Epithelial cell of prostate (primary cell): ENCODE data around the gene DNASE1L1.

ENCODE experiments used
- DNase-seq: peaks from one replicate; pipeline ENCODE4 v3.0.0-alpha.2; 2011; ENCODE audit warnings: low read depth, low spot score
- H3K27ac ChIP-seq: fragments of 450-650 bp; 2 replicates; pipeline ENCODE4 v1.5.1; 2017; ENCODE audit warnings: mild to moderate bottlenecking

Gene DNASE1L1, protein sequence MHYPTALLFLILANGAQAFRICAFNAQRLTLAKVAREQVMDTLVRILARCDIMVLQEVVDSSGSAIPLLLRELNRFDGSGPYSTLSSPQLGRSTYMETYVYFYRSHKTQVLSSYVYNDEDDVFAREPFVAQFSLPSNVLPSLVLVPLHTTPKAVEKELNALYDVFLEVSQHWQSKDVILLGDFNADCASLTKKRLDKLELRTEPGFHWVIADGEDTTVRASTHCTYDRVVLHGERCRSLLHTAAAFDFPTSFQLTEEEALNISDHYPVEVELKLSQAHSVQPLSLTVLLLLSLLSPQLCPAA

DNA sequence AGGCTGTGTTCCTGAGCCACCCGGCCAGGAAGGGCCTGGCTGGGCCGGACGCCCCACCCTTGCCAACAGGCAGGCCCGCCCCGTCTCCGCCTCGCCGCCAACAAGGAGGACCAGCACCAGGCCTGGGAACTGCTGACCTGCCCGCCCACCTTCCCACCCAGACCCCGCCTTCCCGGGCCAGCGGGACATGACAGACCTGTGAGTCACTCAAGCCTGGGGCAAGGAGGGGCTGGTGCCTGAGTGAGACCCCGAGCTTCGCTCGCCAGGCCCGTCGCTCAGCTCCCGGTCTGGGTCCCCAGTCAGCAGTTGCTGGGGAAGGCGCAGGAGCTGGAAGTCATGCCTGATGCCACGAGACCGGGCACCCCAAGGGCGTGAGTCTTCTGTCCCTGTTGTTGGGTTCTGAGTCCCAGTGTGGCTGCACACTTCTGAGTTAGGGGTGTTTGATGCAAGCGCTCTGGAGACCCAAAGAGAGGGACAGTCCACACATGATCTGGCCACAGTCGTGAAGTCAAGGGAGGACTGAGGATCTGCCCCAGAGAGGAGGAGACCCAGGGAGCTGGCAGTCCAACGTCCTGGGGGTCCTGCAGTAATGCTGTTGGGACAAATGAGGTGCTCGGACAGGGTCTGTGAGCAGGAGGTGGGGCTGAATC, at the start of gene DNASE1L1:
Gene DNASE1L1 (minus strand): TSS at position 33 of the 650 bp plus-strand sequence. CDS start 3,686 bp downstream, outside the sequence.
- DNase-seq, result no peak
- peak within 1 kb of the TSS; percentile 84 for H3K27ac ChIP-seq

DNA sequence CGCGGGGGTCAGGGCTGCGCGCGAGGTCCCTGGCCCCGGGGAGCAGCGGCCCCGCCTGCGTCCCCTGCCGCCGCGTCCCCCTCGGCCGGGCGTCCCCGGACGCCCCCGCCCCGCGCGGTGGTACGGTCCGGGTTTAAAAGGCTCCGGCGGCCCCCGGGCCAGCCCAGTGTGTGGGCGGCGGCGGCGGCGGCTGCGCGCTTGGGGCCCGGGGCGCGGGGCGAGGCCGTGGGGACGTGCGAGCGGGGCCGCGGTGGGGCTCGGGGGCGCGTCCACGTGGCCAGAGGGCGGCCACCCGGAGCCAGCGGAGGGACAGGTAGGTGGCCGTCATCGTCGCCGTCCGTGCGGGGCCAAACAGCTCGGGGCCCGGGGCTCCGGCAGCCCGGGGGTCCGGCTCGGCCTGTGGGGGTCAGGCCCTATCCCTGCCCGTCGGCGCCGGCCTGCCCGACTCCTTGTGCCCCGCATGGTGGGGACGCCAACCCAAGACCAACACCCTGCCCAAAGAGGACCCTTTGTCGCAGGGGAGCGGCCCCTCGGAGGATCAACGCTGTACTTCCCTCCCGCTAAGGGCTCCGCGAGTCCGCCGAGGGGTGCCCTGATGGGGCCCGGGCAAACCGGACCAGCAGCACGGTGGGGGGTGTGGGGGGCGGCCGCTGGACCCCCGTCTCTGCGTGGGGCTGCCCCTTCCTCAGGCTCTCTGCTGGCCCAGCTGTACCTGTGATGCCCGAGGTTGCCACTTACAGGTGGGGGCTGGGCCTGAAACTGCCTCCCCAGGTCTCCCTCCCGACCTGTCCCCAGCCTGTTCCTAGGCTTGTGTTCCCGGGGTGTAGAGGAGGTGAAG, 49.3 kb upstream of the DNASE1L1 start, which contains the start of gene PLXNA3:
Gene PLXNA3 (plus strand): TSS at position 166 of the 838 bp plus-strand sequence. CDS start 1,903 bp downstream, outside the sequence.
- DNase-seq, result no peak
- peak within 1 kb of the TSS; percentile 47 for H3K27ac ChIP-seq

DNA sequence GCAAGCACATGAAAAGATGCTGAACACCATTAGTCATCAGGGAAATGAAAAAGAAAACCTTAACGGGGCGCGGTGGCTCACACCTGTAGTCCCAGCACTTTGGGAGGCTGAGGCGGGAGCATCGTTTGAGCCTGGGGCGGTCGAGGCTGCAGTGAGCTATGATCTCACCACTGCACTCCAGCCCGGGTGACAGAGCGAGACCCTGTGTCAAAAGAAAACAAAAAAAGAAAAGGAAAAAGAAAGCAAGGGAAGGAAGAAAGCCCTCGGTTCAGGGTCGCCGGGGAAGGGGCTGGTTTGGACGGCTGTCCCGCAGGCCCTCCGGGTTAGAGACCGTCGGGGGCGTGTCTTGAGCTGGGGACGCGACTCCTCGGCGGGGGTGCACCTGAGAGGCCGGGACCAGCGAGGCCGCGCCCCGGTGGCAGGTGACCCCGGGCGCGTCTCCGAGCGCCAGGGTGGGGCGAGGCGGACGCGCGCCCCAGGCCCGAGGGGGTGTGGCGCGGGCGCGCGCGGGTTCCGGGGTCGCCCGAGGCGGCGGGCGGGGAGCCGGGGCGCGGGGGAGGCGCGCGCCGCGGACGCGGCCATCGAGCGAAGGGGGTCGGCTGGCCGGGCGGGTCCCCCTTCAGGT, 48.5 kb upstream of the DNASE1L1 start:
- DNase-seq, result peak; percentile 2
- peak overlapping the region; percentile 47 for H3K27ac ChIP-seq

DNA sequence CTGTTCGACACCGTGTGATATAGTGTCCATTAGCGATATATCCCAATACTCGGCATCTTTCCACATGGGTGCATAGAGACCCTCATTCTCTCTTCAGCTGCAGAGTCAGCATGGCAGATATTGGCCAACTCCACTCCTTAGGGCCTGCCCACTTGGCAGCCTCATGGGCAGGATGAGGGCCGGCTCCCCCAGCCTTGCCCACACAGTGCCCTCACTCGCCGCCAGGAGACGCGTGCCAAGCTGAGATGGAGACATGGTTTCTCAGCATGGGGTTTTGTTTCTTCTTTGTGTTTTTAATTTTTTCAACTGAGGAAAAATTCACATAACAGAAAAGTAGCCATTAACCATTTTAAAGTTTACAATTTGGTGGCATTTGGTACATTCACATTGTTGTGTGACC, 43.8 kb upstream of the DNASE1L1 start:
- no peak overlapping the region for H3K27ac ChIP-seq
- no peak for DNase-seq

DNA sequence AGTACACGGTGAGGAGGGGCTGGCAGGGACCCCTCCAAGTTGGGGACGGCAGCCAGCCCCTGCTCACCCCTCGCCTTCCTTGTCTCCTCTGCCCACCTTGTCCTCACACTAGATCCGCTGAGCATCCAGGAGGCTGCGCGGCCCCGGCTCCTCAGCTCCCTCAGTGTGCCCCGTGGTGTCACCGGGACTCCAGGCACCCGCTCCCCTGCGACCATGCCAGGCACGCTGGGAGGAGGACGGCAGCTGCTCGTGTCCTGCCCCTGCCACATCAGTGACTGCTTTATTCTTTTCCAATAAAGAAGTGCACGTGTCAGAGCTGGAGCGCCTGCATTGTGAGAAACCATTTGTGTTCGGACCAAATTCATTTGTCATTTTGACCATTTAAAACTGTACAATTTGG, 41.3 kb upstream of the DNASE1L1 start:
- no peak for DNase-seq
- no peak overlapping the region for H3K27ac ChIP-seq

DNA sequence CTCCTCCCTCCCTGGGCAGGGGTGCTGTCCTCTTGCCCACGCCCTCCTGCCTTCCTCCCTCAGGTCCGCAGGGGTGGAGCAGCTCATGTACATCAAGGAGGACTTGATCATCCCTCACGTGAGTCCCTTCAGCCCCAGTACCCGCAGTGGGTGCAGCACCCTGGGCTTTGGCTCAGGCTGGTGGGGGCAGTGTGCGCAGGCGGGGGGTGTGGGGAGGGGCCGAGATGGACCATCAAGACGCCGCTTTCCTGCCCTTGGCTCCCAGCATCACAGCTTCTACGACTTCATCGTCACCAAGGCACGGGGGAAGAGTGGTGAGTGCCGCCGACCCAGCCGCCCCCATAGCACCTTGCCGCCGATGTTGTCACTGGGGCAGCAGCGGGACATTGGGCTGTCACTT, 40.6 kb upstream of the DNASE1L1 start:
- DNase-seq, result no peak
- no peak overlapping the region for H3K27ac ChIP-seq

DNA sequence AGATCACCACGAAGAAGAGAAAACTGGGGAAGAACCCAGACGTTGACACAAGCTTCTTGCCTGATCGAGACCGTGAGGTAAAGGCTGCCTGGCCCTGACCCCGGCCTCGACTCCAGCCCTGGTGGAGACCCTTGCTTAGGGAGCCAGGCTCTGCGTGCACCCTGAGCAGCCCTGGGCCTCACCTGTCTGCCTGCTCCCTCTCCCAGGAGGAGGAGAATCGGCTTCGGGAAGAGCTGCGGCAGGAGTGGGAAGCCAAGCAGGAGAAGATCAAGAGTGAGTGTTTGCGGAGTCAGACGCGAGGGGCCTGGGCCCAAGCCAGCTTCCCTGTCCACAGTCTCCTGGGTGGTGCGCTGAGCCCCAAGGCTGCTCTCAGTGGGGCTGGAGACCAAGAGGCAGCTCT, 39.4 kb upstream of the DNASE1L1 start:
- no peak overlapping the region for H3K27ac ChIP-seq
- no peak for DNase-seq

DNA sequence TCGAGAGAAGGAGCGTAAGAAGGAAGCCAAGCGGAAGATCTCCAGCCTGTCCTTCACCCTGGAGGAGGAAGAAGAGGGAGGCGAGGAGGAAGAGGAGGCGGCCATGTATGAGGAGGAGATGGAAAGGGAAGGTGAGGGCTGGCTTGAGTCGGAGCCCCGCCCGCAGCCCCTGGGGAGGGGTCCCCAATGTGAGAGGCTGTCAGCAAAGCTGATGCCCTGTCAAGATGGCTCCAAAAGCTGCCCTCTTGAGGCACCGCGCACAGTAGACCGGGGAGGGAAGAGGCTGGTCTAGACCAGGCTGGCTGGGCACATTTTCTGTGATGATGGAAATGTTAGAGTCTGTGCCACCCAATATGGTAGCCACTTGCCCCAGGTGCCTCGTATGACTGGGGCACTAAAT, 37.4 kb upstream of the DNASE1L1 start:
- no peak for DNase-seq
- H3K27ac ChIP-seq, result no peak overlapping the region

DNA sequence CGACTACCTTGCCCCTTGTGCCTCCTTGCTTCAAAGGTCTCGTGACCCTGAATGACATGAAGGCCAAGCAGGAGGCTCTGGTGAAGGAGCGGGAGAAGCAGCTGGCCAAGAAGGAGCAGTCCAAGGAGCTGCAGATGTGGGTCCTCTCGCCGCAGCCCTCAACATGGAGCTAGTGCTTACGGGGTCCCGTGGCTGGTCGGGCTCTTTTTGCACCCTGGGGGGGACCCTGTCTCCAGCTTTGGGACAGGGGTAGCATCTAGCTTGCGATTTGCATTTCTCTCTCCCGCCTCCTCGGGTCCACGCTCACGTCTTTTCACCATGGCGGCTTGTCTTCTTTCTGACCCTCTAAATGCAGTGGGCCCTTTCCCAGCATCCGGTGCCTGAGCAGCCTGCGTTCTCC, 36.7 kb upstream of the DNASE1L1 start:
- DNase-seq, result no peak
- H3K27ac ChIP-seq, result no peak overlapping the region

DNA sequence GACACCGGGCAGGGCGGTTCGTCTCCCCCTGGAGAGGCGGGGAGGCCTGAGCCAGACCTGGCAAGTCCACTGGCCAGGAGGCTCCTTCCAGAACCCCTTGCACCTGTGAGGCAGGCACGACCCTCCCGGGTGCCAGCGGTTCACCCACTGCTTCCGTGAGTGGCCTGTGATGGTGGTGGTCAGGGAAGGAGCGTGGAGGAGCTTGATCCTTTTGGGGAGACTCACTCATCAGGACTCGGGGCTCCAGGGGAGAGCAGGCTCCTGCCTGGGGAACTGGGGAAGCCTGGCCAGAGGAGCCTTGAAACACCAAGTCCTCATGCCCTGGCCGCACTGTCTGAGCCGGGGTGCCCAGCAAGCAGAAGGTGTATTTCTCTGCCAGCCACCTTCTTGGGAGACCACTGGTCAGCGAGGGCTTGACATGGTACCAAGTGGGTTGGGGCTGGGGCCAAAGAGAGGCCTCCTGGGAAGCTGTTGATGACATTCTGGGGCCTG, 35.7 kb upstream of the DNASE1L1 start:
- peak overlapping the region; percentile 47 for H3K27ac ChIP-seq
- no peak for DNase-seq

DNA sequence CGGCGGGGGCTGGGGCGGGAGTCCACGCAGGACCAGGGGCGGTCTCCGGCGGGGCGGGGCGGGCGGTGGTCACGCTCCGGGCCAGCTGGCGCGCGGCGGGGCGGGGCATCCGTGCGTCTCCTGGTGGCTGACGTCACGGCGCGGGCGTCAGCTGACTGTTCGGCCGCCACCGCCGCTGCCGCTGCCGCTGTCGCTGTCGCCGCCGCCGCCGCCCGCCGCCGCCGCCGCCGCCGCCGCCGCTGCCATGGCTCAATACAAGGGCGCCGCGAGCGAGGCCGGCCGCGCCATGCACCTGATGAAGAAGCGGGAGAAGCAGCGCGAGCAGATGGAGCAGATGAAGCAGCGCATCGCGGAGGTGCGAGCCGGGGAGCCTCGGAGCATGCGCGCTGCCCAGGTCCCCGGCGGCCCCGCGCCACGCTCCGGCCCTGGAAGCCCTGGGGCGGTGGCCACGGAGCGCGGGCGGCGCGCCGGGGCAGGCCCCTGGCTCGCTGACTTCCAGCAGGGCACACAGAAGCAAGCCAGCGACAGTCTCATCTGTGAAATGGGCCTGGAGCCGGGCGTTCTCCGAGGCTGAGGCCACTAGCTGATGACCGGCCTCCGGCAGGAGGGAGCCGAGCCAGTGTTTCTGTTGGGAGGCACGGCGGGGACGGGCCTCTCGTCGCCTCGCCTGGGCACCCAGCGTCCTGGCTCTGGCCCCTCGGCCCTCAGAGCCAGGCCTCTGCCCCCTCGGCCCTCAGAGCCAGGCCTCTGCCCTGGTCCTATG, 35.1 kb upstream of the DNASE1L1 start, which contains the start of gene FAM50A:
Gene FAM50A (plus strand): TSS at position 150 of the 763 bp plus-strand sequence. CDS start 95 bp downstream, at position 245.
- H3K27ac ChIP-seq, result peak within 1 kb of the TSS; percentile 47
- DNase-seq, result no peak

DNA sequence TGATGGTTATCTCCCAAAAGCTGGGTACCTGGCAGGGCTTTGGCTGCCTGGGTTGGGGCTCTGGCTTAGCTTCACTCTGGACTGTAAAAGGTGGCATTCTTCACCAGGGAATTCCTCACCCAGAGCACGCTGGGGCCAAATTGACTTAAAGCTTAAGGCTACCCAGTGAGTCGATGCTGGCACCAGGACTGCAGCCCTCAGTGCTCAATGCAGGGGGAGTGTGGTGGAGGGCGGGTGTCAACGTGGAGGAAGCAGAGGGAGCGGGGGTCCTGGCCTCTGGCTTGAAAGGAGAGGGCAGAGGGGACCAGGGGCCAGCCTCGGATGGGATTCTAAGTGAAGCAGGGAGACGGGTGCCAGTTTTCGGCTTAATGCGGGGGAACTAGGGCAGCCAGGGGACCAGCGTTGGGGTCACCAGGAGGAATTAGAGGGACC, 34.4 kb upstream of the DNASE1L1 start:
- DNase-seq, result no peak
- peak overlapping the region; percentile 47 for H3K27ac ChIP-seq

DNA sequence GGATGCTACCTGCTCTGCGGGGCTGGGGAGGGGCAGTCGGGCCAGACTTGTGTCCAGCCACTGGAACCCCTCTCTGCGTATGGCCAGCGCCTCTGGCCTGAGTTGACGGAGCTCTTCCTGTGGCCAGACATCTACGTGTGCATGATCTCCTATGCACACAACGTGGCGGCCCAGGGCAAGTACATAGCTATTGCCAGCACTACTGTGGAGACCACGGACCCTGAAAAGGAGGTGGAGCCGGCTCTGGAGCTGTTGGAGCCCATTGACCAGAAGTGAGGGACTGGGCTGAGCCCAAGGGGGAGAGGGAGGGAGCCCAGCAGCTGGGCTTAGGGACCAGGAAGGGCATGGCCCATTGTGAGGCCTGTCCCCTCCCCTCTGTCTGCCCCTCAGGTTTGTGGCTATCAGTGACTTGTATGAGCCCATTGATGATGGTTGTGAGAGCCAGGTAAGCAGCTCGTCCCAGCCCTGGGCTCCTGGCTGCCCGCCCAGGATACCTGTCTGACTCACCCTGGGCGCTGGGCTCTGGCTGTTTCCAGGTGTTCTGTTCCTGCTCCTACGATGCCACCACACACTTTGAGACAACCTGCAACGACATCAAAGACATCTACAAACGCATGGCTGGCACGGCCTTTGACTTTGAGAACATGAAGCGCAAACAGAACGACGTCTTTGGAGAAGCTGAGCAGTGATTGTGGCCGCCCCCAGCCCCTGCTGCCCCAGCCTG, 33.1 kb upstream of the DNASE1L1 start:
- no peak overlapping the region for H3K27ac ChIP-seq
- peak; percentile 2 for DNase-seq

DNA sequence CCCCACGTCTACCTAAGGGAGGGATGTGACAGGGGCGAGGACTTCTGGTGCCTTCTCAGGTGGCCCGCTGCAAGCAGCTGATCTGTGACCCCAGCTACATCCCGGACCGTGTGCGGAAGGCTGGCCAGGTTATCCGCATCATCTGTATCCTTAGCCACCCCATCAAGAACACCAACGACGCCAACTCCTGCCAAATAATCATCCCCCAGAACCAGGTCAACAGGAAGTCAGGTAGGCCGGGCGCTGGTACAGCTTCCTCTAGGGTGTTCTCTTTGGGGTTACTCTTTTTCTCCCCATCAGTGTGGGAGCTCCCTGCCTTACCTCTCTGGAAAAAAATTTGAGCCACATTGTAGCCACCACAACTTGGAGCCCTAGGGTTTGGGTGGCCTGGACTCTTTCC, 32.5 kb upstream of the DNASE1L1 start:
- no peak overlapping the region for H3K27ac ChIP-seq
- DNase-seq, result no peak

DNA sequence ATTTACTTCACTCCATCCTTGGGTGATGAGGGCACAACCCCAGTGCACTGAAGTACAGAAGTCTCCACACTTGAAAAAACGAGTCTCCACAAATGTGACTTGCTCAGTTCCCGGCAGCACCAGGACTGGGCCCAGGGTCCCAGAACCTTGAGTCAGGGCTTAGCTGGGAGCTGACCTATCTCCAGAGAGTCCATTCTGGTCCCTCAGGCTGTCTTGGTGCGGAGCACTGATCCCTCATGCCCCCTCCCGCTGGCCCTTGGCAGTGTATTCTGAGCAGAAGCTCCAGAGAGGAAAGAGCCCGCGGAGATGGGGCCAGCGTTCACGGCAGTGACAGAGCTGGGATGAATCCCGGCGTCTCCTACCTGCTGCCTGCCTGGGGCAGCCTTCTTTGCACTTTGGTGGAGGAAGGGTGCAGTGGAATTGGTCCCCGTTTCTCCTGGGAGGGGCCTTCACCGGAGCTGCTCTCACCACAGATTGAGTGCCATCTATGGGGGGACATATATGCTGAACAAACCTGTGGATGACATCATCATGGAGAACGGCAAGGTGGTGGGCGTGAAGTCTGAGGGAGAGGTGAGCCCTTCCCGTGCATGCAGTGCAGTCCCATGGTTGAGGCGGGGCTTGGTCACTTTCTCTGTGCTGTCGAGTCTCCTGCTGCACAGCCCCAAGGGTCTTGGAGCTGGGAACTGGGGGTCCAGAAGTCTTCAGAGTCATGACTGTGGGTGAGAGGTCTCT, 31.7 kb upstream of the DNASE1L1 start:
- no peak overlapping the region for H3K27ac ChIP-seq
- DNase-seq, result no peak

DNA sequence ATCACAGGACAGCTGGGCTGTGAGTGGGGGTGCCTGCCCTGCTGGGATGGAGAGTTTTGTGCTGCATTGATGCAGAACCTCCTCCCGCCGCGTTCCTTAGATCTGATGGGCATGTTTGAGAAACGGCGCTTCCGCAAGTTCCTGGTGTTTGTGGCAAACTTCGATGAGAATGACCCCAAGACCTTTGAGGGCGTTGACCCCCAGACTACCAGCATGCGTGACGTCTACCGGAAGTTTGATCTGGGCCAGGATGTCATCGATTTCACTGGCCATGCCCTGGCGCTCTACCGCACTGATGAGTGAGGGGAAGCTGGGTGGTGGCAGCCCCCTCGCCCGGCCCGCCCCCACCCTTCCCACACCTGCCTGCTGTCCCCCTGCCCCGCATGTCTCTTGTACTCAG, 30.8 kb upstream of the DNASE1L1 start:
- no peak for DNase-seq
- H3K27ac ChIP-seq, result no peak overlapping the region

DNA sequence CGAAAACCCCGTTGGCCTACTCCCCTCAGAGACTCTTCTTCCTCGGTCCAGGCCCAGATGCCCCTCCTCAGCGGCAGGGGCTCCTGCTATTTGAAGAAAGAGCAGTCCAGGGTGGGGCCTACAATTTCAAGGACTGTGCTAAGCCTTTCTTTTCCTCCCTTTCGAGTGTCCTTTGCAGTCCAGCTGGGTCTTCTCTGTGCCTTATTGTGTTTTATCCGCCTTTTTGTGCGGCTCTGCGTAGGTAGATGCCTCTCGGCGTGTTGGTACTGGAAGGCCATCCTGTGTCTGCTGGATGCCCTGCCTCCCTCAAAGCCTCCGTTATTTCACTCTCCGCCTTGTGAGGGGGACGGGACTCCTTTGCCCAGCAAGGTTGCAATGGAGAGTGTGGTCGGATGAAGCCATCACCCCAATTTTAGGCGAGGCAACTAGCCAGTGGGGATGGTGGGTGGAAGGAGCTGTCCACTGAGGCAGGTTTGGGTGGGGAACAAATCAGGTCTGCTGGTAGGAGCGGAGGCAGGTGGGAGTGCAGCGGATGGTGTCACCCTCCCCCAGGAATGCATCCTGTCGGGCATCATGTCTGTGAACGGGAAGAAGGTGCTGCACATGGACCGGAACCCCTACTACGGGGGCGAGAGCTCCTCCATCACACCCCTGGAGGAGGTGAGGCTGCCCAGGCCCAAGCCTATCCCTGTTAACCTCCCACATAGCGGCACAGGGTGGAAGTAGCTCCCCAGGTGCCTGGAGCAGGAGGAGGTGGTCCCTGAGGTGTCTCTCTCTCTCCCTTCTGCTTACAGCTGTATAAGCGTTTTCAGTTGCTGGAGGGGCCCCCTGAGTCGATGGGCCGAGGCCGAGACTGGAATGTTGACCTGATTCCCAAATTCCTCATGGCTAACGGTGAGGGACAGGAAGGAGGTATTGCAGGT, 29.2 kb upstream of the DNASE1L1 start:
- DNase-seq, result no peak
- no peak overlapping the region for H3K27ac ChIP-seq
